Measurements from ENCODE around the gene TRO. TPM values are rescaled to one million over a fixed set of nuclear protein-coding genes. Genes with fewer than 3 reads are reported as not detected.

Gene TRO
- 1.4 and 5.1 TPM in 2 replicates for total RNA-seq

GRCh38 chrX:54920610-54921426 lies at the start of gene TRO:
TRO (plus strand) TSS chrX:54920824; CDS start chrX:54922247, 1,423 bp downstream.

Small RNA genes within 50 kb of the gene (small RNA-seq; reads per million reads assigned to genes)
- gene RF00614, result not detected

Other genes with a start within 250 kb of the TRO start
- gene ITIH6, start 122.6 kb upstream of the TRO start, total RNA-seq, result not detected in 2 replicates
- 87.8 and 105 TPM in 2 replicates for gene MAGED2, start 113.1 kb upstream of the TRO start, total RNA-seq
- not detected in 2 replicates for gene PFKFB1, start 73.4 kb downstream of the TRO start, total RNA-seq
- 8.5 and 11.9 TPM in 2 replicates for gene APEX2, start 79.5 kb downstream of the TRO start, total RNA-seq
- gene ALAS2, start 110.2 kb downstream of the TRO start, total RNA-seq, result not detected in 2 replicates
- not detected in 2 replicates for gene PAGE2B, start 154.2 kb downstream of the TRO start, total RNA-seq
- gene PAGE2, start 168.2 kb downstream of the TRO start, total RNA-seq, result not detected in 2 replicates

All from subcutaneous preadipocyte (primary cell).